HG03354 (cell line): Measurements from ENCODE around the gene LSM14B.
"Not testable (repeated sequence)": the region's sequence is repeated elsewhere in the genome, so short reads cannot be mapped to it uniquely, and the experiment has no call there.

Source experiments
- ATAC-seq: cut with Tn5 transposase; IDR thresholded peaks from one replicate; pipeline ENCODE4 v1.9.1; 2021; ENCODE audit warnings: mild to moderate bottlenecking; ENCODE audit not compliant: unreplicated experiment, poor library complexity, severe bottlenecking

Gene LSM14B

GRCh38 chr20:62121776-62122653 is at the start of gene LSM14B:
Gene LSM14B (plus strand): TSS chr20:62122475. CDS start chr20:62122667, 192 bp downstream.
- peak; percentile 78 for ATAC-seq

DNA sequence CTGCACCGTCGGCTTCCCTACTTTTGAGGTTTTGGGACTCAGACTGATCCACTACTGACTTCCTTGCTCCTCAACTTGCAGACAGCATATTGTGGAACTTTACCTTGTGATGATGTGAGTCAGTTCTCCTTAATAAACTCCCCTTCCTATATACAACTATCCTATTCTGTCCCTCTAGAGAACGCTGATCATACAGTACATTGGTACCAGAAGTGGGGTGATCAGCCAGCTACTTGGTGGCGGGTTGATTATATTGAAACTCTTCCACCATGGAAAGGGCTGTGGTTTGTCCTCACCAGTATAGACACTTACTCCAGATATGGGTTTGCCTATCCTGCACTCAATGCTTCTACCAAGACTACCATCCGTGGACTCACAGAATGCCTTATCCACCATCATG is 49.0 kb upstream of the LSM14B start:
- no peak for ATAC-seq

- ATAC-seq: no peak
Observed at GRCh38 chr20:62079166-62079565, 43.1 kb upstream of the LSM14B start.

DNA sequence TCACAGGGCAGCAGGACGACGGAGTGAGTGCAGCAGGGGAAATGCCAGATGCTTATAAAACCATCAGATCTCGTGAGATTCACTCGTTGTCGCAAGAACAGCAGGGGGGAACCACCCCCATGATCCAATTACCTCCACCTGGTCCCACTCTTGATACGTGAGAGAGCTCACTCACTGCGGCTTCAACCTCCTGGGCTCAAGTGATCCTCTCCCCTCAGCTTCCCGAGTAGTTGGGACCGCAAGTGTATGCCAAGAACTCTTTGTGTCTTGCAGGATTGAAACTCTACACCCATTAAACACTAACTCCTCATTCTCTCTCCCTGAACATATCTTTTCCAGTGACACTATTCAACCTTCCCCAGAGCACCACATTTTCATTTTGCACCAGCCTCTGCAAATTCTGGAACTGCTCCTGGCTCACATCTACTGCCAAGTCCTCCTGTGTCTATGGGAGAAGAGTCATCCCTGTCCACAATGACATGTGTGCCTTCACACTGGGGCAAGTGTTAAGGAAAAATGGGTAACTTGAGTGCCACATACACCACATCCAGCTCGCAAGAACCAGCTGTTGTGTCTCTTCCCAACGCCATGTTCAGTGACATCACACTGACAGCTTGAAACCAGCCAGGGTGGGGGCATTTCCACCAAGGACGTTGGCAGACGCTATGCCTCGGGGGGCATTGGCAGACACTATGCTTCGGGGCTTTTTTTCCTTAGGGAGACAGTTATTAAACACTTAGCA is 41.9 kb upstream of the LSM14B start:
- no peak for ATAC-seq

- no peak for ATAC-seq
Observed at GRCh38 chr20:62083312-62083711, 39.0 kb upstream of the LSM14B start.

DNA sequence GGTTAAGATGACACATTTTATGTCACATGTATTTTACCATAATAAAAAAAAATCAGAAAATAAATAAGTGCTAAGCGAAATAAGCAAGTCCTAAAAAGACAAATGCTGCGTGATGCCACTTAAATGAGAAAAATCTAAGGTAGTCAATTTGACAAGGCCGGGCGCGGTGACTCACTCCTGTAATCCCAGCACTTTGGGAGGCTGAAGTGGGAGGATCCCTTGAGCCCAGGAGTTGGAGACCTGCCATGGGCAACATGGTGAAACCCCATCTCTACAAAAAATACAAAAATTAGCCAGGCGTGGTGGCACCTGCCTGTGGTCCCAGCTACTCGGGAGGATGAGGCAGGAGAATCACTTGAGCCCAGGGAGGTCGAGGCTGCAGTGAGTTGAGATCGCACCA is 38.1 kb upstream of the LSM14B start:
- ATAC-seq: not testable (repeated sequence)

DNA sequence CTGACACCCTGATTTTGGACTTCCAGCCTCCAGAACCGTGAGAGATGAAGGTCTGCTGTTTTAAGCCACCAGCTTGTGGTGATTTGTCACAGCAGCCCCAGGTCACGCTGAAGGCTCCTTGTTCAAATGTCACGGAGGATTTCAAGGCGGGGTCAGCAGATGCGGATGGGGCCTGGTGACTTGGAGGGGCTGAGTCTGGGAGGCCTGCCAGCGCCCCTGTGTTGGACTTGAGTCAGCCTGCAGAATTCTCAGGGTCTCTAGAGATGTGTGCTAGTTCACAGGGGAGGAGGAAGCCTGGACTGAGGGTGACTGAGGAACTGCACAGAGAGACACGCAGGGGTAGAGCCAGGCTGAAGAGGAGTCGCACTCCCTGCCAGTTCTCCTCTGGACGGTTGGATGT is 37.1 kb upstream of the LSM14B start:
- ATAC-seq: no peak

DNA sequence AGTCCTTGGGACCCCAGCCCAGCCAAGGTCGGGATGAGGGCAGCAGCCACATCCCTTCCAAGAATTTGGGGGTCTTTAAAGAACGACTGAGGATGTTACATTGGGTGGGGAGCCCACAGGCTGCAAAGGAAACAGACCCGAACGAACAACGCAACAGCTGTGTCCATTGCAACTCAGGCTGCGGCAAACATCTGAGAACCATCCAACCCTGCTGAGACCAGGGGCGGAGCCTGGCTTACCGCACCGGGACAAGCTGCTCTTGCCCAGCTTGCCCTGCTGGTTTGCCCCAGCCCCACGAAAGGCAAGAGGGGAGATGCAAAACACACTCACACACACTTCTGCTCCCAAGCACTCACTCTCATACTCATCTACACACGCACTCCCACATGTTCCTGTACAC is 35.0 kb upstream of the LSM14B start:
- no peak for ATAC-seq

DNA sequence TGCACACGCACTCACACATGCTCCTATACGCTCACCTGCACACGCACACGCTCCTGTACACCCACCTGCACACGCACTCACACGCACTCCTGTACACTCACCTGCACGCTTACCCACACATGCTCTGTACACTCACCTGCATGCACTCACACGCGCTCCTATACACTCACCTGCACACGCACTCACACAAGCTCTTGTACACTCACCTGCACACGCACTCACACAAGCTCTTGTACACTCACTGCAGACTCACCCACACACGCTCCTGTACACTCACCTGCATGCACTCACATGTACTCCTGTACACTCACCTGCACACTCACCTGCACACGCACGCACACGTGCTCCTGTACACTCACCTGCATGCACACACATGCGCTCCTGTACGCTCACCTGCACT is 34.6 kb upstream of the LSM14B start:
- ATAC-seq: no peak

DNA sequence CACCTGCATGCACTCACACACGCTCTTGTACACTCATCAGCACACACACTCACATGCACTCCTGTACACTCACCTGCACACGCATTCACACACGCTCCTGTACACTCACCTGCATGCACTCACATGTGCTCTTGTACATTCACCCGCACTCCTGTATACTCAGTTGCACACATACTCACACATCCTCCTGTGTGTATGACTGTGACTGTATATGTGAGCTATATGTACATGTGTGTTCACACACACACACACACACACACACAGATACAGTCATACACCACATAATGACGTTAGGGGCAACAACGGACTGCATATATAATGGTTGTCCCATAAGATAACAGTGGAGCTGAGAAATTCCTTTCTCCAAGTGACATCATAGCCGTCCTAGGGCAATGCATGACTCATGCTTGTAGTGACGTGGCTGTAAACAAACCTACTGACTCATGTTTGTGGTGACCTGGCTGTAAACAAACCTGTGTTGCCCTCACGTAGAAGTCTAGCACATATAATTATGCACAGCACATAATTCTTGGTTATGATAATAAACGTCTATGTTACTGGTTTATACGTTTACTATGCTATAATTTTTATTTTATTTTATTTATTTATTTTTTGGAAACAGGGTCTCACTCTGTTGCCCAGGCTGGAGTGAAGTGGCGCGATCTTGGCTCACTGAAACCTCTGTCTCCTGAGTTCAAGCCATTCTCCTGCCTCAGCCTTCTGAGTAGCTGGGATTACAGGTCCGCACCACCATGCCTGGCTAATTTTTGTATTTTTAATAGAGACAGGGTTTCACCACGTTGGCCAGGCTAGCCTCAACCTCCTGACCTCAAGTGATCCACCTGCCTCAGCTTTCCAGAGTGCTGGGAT is 33.8 kb upstream of the LSM14B start:
- no peak for ATAC-seq

GRCh38 chr20:62089393-62089792 is 32.9 kb upstream of the LSM14B start:
- no peak for ATAC-seq

GRCh38 chr20:62096421-62097380 is 25.6 kb upstream of the LSM14B start:
- no peak for ATAC-seq

DNA sequence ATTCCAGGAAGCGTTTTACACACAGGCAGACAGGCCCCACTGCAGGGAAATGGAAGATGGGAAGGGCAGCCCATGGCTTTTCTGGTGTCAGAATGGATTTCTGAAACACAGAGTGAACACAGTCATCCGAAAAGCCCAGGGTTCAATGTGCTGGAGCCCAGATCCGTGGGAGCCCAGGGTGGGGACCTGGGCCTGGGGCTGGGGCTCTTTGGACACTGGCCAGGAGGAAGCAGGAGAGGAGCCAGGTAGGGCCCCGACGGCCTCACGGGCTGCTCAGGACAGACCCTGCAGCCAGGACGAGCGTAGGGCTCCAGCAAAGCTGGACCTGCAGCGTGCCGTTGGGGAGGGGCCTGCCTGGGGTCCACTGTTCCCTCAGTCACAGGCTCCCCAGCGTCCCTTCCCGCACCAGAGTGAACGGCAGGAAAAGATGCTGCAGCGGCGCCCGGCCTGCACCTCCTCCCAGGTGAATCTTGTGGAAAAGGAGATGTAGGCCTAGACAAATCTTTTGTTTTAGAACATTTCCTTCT is 24.3 kb upstream of the LSM14B start:
- no peak for ATAC-seq

- no peak for ATAC-seq
Observed at GRCh38 chr20:62101078-62101477, 21.2 kb upstream of the LSM14B start.

DNA sequence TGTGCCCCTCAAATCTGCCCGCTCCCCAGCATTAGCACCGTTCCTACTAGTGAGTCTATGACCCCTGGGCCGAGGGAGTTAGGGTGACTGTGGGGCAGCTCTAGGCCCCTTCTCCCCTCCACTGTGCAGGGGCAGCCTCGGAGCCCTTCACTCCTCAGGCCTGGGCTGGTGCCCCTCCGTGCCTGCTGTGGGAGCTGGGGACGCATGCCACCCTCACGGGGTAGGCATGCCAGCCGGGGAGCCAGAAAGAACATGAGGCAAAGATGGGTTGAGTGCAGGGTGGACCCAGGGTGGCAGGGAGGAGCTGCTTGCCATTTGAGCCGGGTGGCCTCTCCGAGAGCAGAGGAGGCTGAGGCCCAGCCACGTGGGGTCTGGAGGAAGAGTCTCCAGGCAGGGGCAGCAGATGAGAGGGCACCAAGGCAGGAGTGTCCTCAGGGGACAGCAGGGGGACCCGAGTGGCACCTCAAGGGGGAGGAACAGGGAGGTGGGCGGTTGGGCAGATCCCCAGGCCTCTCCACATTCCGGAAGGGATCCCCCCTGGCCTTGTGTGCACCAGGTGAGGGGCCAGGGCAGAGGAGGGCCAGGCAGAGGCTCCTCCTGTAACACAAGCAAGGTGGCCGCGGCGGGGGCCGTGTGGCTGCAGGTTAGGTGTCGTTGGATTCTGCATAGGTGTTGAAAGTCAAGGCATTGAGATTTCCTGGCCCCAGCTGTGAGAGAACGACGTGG is 18.6 kb upstream of the LSM14B start:
- no peak for ATAC-seq

DNA sequence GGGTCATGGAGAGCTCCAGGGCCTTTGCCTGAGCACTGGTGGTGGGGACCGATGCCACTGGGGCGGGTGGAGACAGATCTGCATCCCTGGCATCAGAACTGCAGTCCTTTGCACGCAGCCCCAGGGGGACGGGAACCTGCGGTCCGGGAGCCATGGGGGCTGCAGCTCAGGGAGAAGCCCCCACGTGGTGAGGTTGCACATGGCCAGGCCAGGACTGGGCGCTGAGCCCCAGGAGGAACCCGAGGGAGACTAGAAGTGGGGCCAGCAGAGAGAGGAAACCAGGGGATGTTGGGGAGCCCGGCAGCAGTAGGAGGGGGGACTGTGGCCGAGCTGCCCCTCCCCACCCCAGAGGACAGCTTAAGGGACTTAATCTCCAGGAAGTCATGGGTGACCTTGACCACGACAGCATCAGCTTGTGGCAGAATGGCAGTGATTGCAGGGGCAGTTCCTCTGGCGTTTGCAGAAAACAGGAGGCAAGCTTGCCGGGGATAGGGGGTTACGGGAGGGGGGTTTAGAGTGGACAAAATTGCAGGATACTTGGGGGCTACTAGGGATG is 18.0 kb upstream of the LSM14B start:
- no peak for ATAC-seq

DNA sequence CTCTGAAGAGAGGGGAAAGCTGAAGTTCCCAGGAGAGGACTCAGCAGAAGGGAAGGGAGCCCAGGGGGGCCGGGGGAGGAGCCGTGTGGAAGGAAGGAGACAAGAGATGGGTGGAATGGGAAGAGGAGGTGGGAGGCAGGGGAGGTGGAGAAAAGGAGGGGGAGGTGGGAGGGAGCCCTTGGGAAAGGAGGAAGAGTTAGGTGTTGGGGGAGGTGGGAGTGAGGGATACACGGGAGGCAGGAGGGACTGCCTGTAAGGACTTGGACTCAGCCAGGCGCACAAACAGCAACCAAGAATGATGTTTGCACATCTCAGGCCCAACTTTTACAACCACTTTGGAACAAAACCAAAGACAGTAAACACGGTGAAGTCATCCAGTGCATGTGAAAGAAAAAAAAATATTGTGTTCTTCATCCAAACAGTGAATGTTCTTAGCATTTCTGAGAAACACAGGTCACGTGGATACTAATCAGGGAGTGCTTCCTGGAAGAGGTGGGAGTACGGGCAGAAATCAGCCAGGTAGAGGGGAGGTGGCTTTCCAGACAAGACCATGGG is 17.4 kb upstream of the LSM14B start:
- no peak for ATAC-seq

GRCh38 chr20:62105592-62105991 is 16.7 kb upstream of the LSM14B start:
- ATAC-seq: no peak
